ENCODE measurements around the gene EPS8. TPM values are rescaled to one million over a fixed set of nuclear protein-coding genes. Genes with fewer than 3 reads are reported as not detected.
A peak's percentile ranks its signal among the peaks of the same experiment; 100 is the strongest.

Gene EPS8
- total and polyA plus RNA-seq, 4 donors, result 56.0 to 165 (median 129) TPM

DNA sequence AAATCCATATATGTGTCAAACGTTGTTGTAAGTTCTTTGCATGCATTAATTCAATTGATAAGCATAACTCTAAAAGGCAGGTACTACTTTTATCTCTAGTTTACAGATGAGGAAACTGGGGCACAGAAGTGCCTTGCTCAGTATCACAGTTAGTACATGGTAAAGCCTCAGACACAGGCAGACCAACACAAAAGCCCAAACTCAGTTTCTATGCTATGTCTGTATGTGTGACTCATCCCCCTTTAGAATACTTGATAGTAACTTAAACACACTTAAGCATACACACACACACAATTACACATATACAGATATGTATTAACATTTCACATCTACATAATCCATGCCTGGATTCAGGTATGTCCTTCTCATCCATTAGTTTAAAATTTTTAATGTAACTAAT lies 88.0 kb downstream of the EPS8 start:
- Histone ChIP-seq H3K36me3 (ENCODE audit: control insufficient read depth in 1 of 2, insufficient read depth in 2 of 2, low read length in 1 of 2) (no peaks in the 10 kb centered on the region), H3K4me1 (ENCODE audit: control insufficient read depth in 1 of 2, insufficient read depth in 2 of 2, low read length in 2 of 2) (peaks cover 0 to 4% of the 10 kb centered on the region in 2 donors), H3K27ac (ENCODE audit: low read depth in 1 of 2, low read length in 2 of 2) (peak overlapping the region in 1 of 2 donors; percentile 48), H3K9me3 (ENCODE audit: control insufficient read depth, low read length) (no peaks in the 10 kb centered on the region), H3K27me3 (ENCODE audit: control insufficient read depth in 1 of 2, insufficient read depth in 2 of 2, low read length in 1 of 2) (no peaks in the 10 kb centered on the region), H3K4me3 (ENCODE audit: low read length in 2 of 2) (no peak overlapping the region)
- intact Hi-C loops (cut with DNase I), result no loop called here
- ATAC-seq (ENCODE audit: low FRiP score), result no peak
- DNase-seq, result no peak
- WGBS, 2 donors, result 28 to 30% methylated on average over 1 of the region's 1 CpG

DNA sequence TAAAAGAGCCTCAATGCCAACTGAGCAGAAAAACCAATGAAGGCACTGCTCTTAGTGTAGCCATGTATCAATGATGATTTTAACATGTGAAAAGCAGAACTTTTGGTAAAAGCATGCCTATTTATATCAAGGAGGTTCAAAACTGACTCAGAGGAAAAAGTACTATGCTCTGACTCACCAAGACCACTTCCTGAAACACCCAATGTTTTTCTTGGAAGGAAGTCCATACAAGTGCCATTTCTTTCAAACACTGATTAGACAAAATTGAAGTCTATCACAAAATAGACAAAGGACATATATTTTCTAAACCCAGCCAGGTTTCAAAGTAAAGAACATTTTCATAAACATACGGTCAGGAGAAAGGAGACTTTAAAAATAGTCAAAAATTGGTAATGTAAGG lies 88.6 kb downstream of the EPS8 start:
- H3K4me1 ChIP-seq (ENCODE audit: control insufficient read depth in 1 of 2, insufficient read depth in 2 of 2, low read length in 2 of 2), result peaks cover 0 to 2% of the 10 kb centered on the region in 2 donors
- no peak for DNase-seq
- intact Hi-C loops (cut with DNase I), result no loop called here
- ATAC-seq (ENCODE audit: low FRiP score), result peak; percentile 85
- no peaks in the 10 kb centered on the region for H3K36me3 ChIP-seq (ENCODE audit: control insufficient read depth in 1 of 2, insufficient read depth in 2 of 2, low read length in 1 of 2)
- no peaks in the 10 kb centered on the region for H3K9me3 ChIP-seq (ENCODE audit: control insufficient read depth, low read length)
- WGBS, 2 donors, result 24 to 30% methylated on average over 1 of the region's 1 CpG
- no peaks in the 10 kb centered on the region for H3K27me3 ChIP-seq (ENCODE audit: control insufficient read depth in 1 of 2, insufficient read depth in 2 of 2, low read length in 1 of 2)
- no peak overlapping the region for H3K4me3 ChIP-seq (ENCODE audit: low read length in 2 of 2)
- H3K27ac ChIP-seq (ENCODE audit: low read depth in 1 of 2, low read length in 2 of 2), result no peak overlapping the region

DNA sequence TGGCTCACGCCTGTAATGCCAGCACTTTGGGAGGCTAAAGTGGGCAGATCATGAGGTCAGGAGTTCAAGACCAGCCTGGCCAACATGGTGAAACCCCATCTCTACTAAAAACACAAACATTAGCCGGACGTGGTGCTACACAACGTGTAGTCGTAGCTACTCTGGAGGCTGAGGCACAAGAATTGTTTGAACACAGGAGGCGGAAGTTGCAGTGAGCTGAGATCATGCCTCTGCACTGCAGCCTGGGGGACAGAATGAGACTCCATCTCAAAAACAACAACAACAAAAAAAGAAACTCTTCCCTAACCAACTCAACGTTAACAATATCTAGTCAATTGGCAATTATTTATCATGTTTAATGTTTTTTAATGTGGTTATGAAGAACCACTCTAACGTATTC lies 89.3 kb downstream of the EPS8 start:
- intact Hi-C loops (cut with DNase I), result no loop called here
- no peaks in the 10 kb centered on the region for H3K27me3 ChIP-seq (ENCODE audit: control insufficient read depth in 1 of 2, insufficient read depth in 2 of 2, low read length in 1 of 2)
- 43% methylated on average over 8 of the region's 8 CpGs for WGBS, 2 donors
- no peak for ATAC-seq (ENCODE audit: low FRiP score)
- peaks cover 0 to 2% of the 10 kb centered on the region in 2 donors for H3K4me1 ChIP-seq (ENCODE audit: control insufficient read depth in 1 of 2, insufficient read depth in 2 of 2, low read length in 2 of 2)
- H3K4me3 ChIP-seq (ENCODE audit: low read length in 2 of 2), result no peak overlapping the region
- no peaks in the 10 kb centered on the region for H3K36me3 ChIP-seq (ENCODE audit: control insufficient read depth in 1 of 2, insufficient read depth in 2 of 2, low read length in 1 of 2)
- no peaks in the 10 kb centered on the region for H3K9me3 ChIP-seq (ENCODE audit: control insufficient read depth, low read length)
- peak overlapping the region in 1 of 2 donors; percentile 94 for H3K27ac ChIP-seq (ENCODE audit: low read depth in 1 of 2, low read length in 2 of 2)
- no peak for DNase-seq

DNA sequence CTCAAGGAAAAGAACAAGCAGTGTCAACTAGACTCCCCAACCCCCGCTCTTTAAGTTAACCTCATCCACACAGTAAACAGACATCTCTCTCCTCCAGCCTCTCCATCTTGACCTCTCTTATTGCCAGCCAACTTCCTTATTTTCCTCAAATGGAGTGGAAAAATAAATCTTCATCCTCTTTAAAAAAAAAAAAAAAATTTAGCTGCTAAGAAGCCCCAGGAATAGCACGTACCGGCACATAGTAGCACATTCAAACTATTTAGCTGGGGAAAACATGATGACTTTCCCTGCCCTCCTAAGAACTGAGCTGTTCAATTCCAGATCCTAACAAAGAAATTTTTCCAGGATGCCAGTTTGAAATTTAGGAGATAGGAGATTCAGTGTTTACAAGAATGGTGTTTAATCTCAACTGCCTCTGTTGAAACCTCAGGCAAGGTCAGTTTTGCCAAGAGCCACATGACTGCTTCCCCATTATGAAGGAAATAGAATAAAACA lies 90.8 kb downstream of the EPS8 start:
- no peaks in the 10 kb centered on the region for H3K27me3 ChIP-seq (ENCODE audit: control insufficient read depth in 1 of 2, insufficient read depth in 2 of 2, low read length in 1 of 2)
- no peaks in the 10 kb centered on the region for H3K9me3 ChIP-seq (ENCODE audit: control insufficient read depth, low read length)
- peaks cover under 1 to 2% of the 10 kb centered on the region in 2 donors for H3K4me1 ChIP-seq (ENCODE audit: control insufficient read depth in 1 of 2, insufficient read depth in 2 of 2, low read length in 2 of 2)
- peak overlapping the region; percentile 77 to 89 for H3K27ac ChIP-seq (ENCODE audit: low read depth in 1 of 2, low read length in 2 of 2)
- ATAC-seq (ENCODE audit: low FRiP score) (peak; percentile 55), DNase-seq (no peak)
- H3K4me3 ChIP-seq (ENCODE audit: low read length in 2 of 2), result no peak overlapping the region
- 29 to 32% methylated on average over 3 of the region's 3 CpGs for WGBS, 2 donors
- no peaks in the 10 kb centered on the region for H3K36me3 ChIP-seq (ENCODE audit: control insufficient read depth in 1 of 2, insufficient read depth in 2 of 2, low read length in 1 of 2)
- intact Hi-C loops (cut with DNase I), result no loop called here

DNA sequence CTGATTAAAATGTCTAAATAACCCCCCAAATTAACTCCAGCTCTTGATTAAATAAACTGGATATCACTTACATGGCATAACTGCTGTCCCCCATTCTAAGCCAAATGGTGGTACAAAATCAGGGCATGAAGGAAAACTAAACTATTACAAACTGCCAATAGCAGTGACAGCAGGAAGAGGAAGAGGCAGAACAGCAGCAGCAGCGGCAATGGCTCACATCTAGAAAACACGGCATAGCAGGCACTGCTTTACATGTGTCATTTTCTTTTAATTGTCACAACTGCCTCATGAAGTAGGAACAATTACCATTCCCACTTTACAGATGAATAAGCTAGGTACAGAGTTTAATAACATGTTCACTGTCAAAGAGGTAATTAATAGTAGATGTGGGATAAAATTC lies 92.0 kb downstream of the EPS8 start:
- peaks cover 2 to 7% of the 10 kb centered on the region in 2 donors for H3K4me1 ChIP-seq (ENCODE audit: control insufficient read depth in 1 of 2, insufficient read depth in 2 of 2, low read length in 2 of 2)
- peak overlapping the region; percentile 70 to 94 for H3K27ac ChIP-seq (ENCODE audit: low read depth in 1 of 2, low read length in 2 of 2)
- no peaks in the 10 kb centered on the region for H3K9me3 ChIP-seq (ENCODE audit: control insufficient read depth, low read length)
- H3K4me3 ChIP-seq (ENCODE audit: low read length in 2 of 2), result no peak overlapping the region
- ATAC-seq (ENCODE audit: low FRiP score) (no peak), DNase-seq (no peak)
- H3K36me3 ChIP-seq (ENCODE audit: control insufficient read depth in 1 of 2, insufficient read depth in 2 of 2, low read length in 1 of 2), result no peaks in the 10 kb centered on the region
- WGBS, 2 donors, result 86 to 92% methylated on average over 2 of the region's 2 CpGs
- no peaks in the 10 kb centered on the region for H3K27me3 ChIP-seq (ENCODE audit: control insufficient read depth in 1 of 2, insufficient read depth in 2 of 2, low read length in 1 of 2)
- intact Hi-C loops (cut with DNase I), result no loop called here

DNA sequence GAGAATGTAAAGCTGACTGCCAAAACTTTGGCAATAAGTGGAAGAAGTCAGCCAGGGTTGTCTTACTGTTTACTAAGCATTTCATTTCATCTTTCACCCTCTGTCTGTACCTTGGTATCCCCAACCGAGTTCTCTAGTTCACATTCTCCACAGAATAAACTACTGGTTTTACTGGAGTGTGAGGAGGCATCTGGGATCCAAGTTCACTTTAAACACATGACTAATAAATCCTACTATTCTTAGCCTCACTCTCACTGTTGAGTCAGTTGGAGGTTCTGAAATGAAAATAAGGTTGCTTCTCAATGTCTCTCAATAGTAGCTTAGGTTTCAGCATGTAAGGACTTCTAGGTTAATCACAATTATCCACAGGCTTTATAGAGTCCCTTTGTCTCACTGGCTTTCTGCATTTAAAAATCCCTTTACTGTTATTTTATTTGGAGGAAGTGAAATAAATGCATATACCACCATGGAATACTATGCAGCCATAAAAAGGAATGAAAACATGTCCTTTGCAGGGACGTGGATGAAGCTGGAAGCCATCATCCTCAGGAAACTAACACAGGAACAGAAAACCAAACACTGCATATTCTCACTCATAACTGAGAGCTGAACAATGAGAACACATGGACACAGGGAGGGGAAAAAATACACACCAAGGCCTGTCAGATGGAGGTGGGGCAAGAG lies 95.8 kb downstream of the EPS8 start:
- ATAC-seq (ENCODE audit: low FRiP score), result no peak
- Histone ChIP-seq H3K4me3 (ENCODE audit: low read length in 2 of 2) (no peak overlapping the region), H3K27me3 (ENCODE audit: control insufficient read depth in 1 of 2, insufficient read depth in 2 of 2, low read length in 1 of 2) (no peaks in the 10 kb centered on the region), H3K36me3 (ENCODE audit: control insufficient read depth in 1 of 2, insufficient read depth in 2 of 2, low read length in 1 of 2) (no peaks in the 10 kb centered on the region), H3K9me3 (ENCODE audit: control insufficient read depth, low read length) (no peaks in the 10 kb centered on the region), H3K27ac (ENCODE audit: low read depth in 1 of 2, low read length in 2 of 2) (peak overlapping the region in 1 of 2 donors; percentile 57), H3K4me1 (ENCODE audit: control insufficient read depth in 1 of 2, insufficient read depth in 2 of 2, low read length in 2 of 2) (peaks cover 0 to 7% of the 10 kb centered on the region in 2 donors)
- no peak for DNase-seq
- 59 to 60% methylated on average over 2 of the region's 2 CpGs for WGBS, 2 donors
- intact Hi-C loops (cut with DNase I), result no loop called here

DNA sequence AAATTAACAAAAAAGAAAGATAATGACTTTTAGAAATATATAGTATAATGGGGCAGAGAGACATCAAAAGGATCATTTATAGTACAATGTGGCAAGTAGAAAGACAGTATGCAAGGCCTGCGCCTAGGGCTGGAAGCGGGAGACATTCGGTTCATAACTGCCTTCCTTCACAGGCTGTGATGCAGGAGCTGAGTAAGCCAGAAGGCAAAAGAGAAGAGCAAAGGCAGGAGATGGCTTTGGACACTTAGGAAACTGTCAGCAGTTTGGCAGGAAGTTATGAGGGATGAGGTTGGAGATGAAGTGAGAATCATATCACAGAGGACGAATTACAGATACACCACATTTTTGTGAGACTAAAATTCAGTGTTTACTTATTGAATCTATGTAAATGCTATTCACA lies 97.8 kb downstream of the EPS8 start:
- H3K4me1 ChIP-seq (ENCODE audit: control insufficient read depth in 1 of 2, insufficient read depth in 2 of 2, low read length in 2 of 2), result peaks cover 0 to 7% of the 10 kb centered on the region in 2 donors
- WGBS, 2 donors, result 85 to 86% methylated on average over 4 of the region's 4 CpGs
- no peaks in the 10 kb centered on the region for H3K9me3 ChIP-seq (ENCODE audit: control insufficient read depth, low read length)
- no peak for DNase-seq
- no peak overlapping the region for H3K27ac ChIP-seq (ENCODE audit: low read depth in 1 of 2, low read length in 2 of 2)
- no peak for ATAC-seq (ENCODE audit: low FRiP score)
- no peak overlapping the region for H3K4me3 ChIP-seq (ENCODE audit: low read length in 2 of 2)
- H3K36me3 ChIP-seq (ENCODE audit: control insufficient read depth in 1 of 2, insufficient read depth in 2 of 2, low read length in 1 of 2), result no peaks in the 10 kb centered on the region
- intact Hi-C loops (cut with DNase I), result no loop called here
- H3K27me3 ChIP-seq (ENCODE audit: control insufficient read depth in 1 of 2, insufficient read depth in 2 of 2, low read length in 1 of 2), result no peaks in the 10 kb centered on the region

DNA sequence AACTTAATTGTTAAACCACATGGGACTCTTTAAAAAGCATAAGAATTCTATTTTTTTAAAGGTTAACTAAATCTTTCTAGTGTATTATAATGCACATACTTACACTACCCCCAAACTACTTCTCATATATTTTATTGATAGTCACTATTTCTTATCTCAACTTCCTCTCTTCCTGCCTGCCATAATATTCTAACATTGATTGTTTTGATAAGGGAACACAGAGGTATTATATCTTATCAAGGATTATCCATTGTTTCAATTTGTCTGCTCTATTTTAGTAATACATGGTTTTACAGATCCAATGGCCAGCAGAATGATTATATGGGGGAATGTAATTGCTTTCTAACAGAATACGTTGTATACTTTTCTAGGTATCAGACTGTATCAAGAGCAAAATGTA lies 98.9 kb downstream of the EPS8 start:
- no peaks in the 10 kb centered on the region for H3K36me3 ChIP-seq (ENCODE audit: control insufficient read depth in 1 of 2, insufficient read depth in 2 of 2, low read length in 1 of 2)
- ATAC-seq (ENCODE audit: low FRiP score) (no peak), DNase-seq (no peak)
- peaks cover 0 to 7% of the 10 kb centered on the region in 2 donors for H3K4me1 ChIP-seq (ENCODE audit: control insufficient read depth in 1 of 2, insufficient read depth in 2 of 2, low read length in 2 of 2)
- H3K27ac ChIP-seq (ENCODE audit: low read depth in 1 of 2, low read length in 2 of 2), result no peak overlapping the region
- 81 to 86% methylated on average over 1 of the region's 1 CpG for WGBS, 2 donors
- H3K27me3 ChIP-seq (ENCODE audit: control insufficient read depth in 1 of 2, insufficient read depth in 2 of 2, low read length in 1 of 2), result no peaks in the 10 kb centered on the region
- intact Hi-C loops (cut with DNase I), result no loop called here
- no peaks in the 10 kb centered on the region for H3K9me3 ChIP-seq (ENCODE audit: control insufficient read depth, low read length)
- no peak overlapping the region for H3K4me3 ChIP-seq (ENCODE audit: low read length in 2 of 2)

DNA sequence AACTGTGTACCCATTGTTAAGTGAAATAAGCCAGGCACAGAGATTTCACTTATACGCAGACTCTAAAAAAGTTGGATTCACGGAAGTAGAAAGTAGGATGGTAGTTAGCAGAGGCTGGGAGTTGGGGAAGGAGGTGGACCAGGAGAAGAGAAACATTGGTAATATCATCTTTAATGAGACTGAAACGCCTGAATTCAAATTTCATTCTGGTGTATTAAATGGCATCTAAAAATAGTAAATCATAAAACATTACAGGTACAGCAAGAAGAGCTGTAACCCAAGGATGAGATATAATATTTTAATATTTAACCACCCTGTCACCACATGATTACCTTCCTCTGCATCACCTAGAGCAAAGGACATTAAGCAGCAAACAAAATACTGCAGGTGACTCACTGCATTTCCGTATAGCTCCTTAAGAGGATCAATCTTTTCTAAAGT lies 99.4 kb downstream of the EPS8 start:
- no peaks in the 10 kb centered on the region for H3K9me3 ChIP-seq (ENCODE audit: control insufficient read depth, low read length)
- intact Hi-C loops (cut with DNase I), result loop anchor here in 1 of 2 donors (5.0 kb wide), 1 partner anchor 47 kb away; no protein-coding TSS in a partner anchor
- H3K27me3 ChIP-seq (ENCODE audit: control insufficient read depth in 1 of 2, insufficient read depth in 2 of 2, low read length in 1 of 2), result no peaks in the 10 kb centered on the region
- ATAC-seq (ENCODE audit: low FRiP score), result no peak
- peaks cover 0 to 7% of the 10 kb centered on the region in 2 donors for H3K4me1 ChIP-seq (ENCODE audit: control insufficient read depth in 1 of 2, insufficient read depth in 2 of 2, low read length in 2 of 2)
- H3K4me3 ChIP-seq (ENCODE audit: low read length in 2 of 2), result no peak overlapping the region
- no peaks in the 10 kb centered on the region for H3K36me3 ChIP-seq (ENCODE audit: control insufficient read depth in 1 of 2, insufficient read depth in 2 of 2, low read length in 1 of 2)
- no peak for DNase-seq
- WGBS, 2 donors, result 77% methylated on average over 4 of the region's 4 CpGs
- H3K27ac ChIP-seq (ENCODE audit: low read depth in 1 of 2, low read length in 2 of 2), result no peak overlapping the region
